Daoy (cell line): ENCODE measurements around the gene STPG1. TPM values are rescaled to one million over a fixed set of nuclear protein-coding genes. Genes with fewer than 3 reads are reported as not detected.
A peak's percentile ranks its signal among the peaks of the same experiment; 100 is the strongest.
"Not testable (repeated sequence)": the region's sequence is repeated elsewhere in the genome, so short reads cannot be mapped to it uniquely, and the experiment has no call there.

Experiments used
- DNase-seq: peaks from one replicate; pipeline ENCODE4 v3.0.0-alpha.2; 2015; ENCODE audit warnings: low read depth
- total RNA-seq: library from RNA; depleted of rRNA; stranded (reverse); fragments of >200 nt; shearing (Covaris generic); gene quantifications from 2 replicates; pipeline ENCODE4 v1.2.3, GENCODE V29; 2014; rRNA removed

Gene STPG1
- total RNA-seq = 2.2 and 10.1 TPM in 2 replicates

- peak; percentile 85 for DNase-seq
Observed at GRCh38 chr1:24413350-24414163, at the start of gene STPG1. STPG1 (minus strand) TSS chr1:24413782; CDS start chr1:24401388, 12,394 bp downstream.

GRCh38 chr1:24462128-24462527, 48.5 kb upstream of the STPG1 start:
- peak; percentile 14 for DNase-seq

- DNase-seq = no peak
Observed at GRCh38 chr1:24459551-24460266, 46.1 kb upstream of the STPG1 start.

GRCh38 chr1:24457866-24458265, 44.3 kb upstream of the STPG1 start:
- DNase-seq = no peak

- DNase-seq = no peak
Observed at GRCh38 chr1:24455272-24455671, 41.7 kb upstream of the STPG1 start.

- DNase-seq = no peak
Observed at GRCh38 chr1:24454673-24455072, 41.1 kb upstream of the STPG1 start.

- DNase-seq = no peak
Observed at GRCh38 chr1:24452922-24453485, 39.4 kb upstream of the STPG1 start.

- no peak for DNase-seq
Observed at GRCh38 chr1:24451746-24452145, 38.2 kb upstream of the STPG1 start.

GRCh38 chr1:24450857-24451397, 37.3 kb upstream of the STPG1 start:
- DNase-seq = no peak

GRCh38 chr1:24450316-24450715, 36.7 kb upstream of the STPG1 start:
- no peak for DNase-seq

- DNase-seq = not testable (repeated sequence)
Observed at GRCh38 chr1:24446446-24446845, 32.9 kb upstream of the STPG1 start.

GRCh38 chr1:24443241-24443656, 29.7 kb upstream of the STPG1 start:
- DNase-seq = no peak

- no peak for DNase-seq
Observed at GRCh38 chr1:24442764-24443163, 29.2 kb upstream of the STPG1 start.

- no peak for DNase-seq
Observed at GRCh38 chr1:24441996-24442668, 28.6 kb upstream of the STPG1 start.

GRCh38 chr1:24441480-24441879, 27.9 kb upstream of the STPG1 start:
- DNase-seq = no peak

- no peak for DNase-seq
Observed at GRCh38 chr1:24440436-24440835, 26.9 kb upstream of the STPG1 start.

GRCh38 chr1:24438423-24438901, 24.9 kb upstream of the STPG1 start:
- no peak for DNase-seq

- DNase-seq = no peak
Observed at GRCh38 chr1:24437631-24438396, 24.2 kb upstream of the STPG1 start.

- DNase-seq = no peak
Observed at GRCh38 chr1:24435782-24436365, 22.3 kb upstream of the STPG1 start.

GRCh38 chr1:24427545-24427862, 13.9 kb upstream of the STPG1 start:
- DNase-seq = no peak
